HUES64 (cell line): ENCODE measurements around the gene ACAP1.

Experiments
- H3K27ac ChIP-seq: 2 replicates; pipeline ENCODE4 v1.7.0; 2013; ENCODE audit warnings: low read depth, low read length, inconsistent platforms
- H3K27me3 ChIP-seq: 2 replicates; pipeline ENCODE4 v1.6.1; 2013; ENCODE audit warnings: mild to moderate bottlenecking, low read length; ENCODE audit not compliant: insufficient read depth
- H3K36me3 ChIP-seq: 2 replicates; pipeline ENCODE4 v1.6.1; 2013; ENCODE audit warnings: mild to moderate bottlenecking, low read length; ENCODE audit not compliant: insufficient read depth
- H3K4me1 ChIP-seq: 2 replicates; pipeline ENCODE4 v1.6.1; 2013; ENCODE audit warnings: mild to moderate bottlenecking, low read length, moderate library complexity; ENCODE audit not compliant: insufficient read depth
- H3K4me3 ChIP-seq: 2 replicates; pipeline ENCODE4 v1.5.1; 2013; ENCODE audit warnings: mild to moderate bottlenecking, low read length, moderate library complexity
- H3K9ac ChIP-seq: 2 replicates; pipeline ENCODE4 v1.6.1; 2013; ENCODE audit warnings: mild to moderate bottlenecking, low read depth, low read length
- H3K9me3 ChIP-seq: 2 replicates; pipeline ENCODE4 v1.6.1; 2013; ENCODE audit warnings: low read depth, low read length; ENCODE audit not compliant: insufficient read depth
- WGBS: fragments of 150-250, 120-280 bp; methylation state at CpG from one replicate; pipeline ENCODE4 v1.1.7; 2013; ENCODE audit warnings: missing lambda C conversion rate; 5-methylcytosine and 5-hydroxymethylcytosine counted together

Gene ACAP1

GRCh38 chr17:7313088-7313889, 23.0 kb upstream of the ACAP1 start:
- Histone ChIP-seq H3K27me3 (no peaks in the 10 kb centered on the region), H3K9me3 (no peaks in the 10 kb centered on the region), H3K36me3 (peaks cover 69% of the 10 kb centered on the region), H3K4me1 (0 out of 2 replicates have a peak, but pooled peaks cover 4% of the 10 kb centered on the region), H3K4me3 (0 out of 2 replicates have a peak overlapping the region, but pooled peaks have one; percentile 82), H3K27ac (peak overlapping the region; percentile 58; the same call in 1 of the 2 replicates), H3K9ac (no peak overlapping the region)
- WGBS, result 91% methylated on average over 7 of the region's 7 CpGs

- peaks cover 76% of the 10 kb centered on the region for H3K36me3 ChIP-seq
- no peaks in the 10 kb centered on the region for H3K9me3 ChIP-seq
- no peaks in the 10 kb centered on the region for H3K27me3 ChIP-seq
- H3K27ac ChIP-seq, result peak overlapping the region; percentile 93; the same call in 1 of the 2 replicates
- peak overlapping the region; percentile 80 for H3K9ac ChIP-seq
- 0 out of 2 replicates have a peak, but pooled peaks cover 4% of the 10 kb centered on the region for H3K4me1 ChIP-seq
- H3K4me3 ChIP-seq, result peak overlapping the region; percentile 82
- WGBS, result 54% methylated on average over 8 of the region's 9 CpGs
These were observed 22.2 kb upstream of the ACAP1 start for GRCh38 chr17:7313890-7314718.

- Histone ChIP-seq H3K36me3 (peaks cover 69% of the 10 kb centered on the region), H3K4me3 (peak within 1 kb of the TSS; percentile 82), H3K9ac (peak within 1 kb of the TSS; percentile 80), H3K27ac (peak within 1 kb of the TSS; percentile 93), H3K27me3 (no peaks in the 10 kb centered on the region), H3K9me3 (no peaks in the 10 kb centered on the region), H3K4me1 (0 out of 2 replicates have a peak, but pooled peaks cover 4% of the 10 kb centered on the region)
- under 1% methylated on average over 95 of the region's 95 CpGs for WGBS
These were observed 21.4 kb upstream of the ACAP1 start, which contains the start of gene GPS2 for GRCh38 chr17:7314719-7315569. Gene GPS2, minus strand, starts transcription at chr17:7315360. Its CDS starts 308 bp downstream, at chr17:7315052.

GRCh38 chr17:7315570-7316235, 20.6 kb upstream of the ACAP1 start:
- Histone ChIP-seq H3K27ac (peak overlapping the region; percentile 93), H3K9ac (peak overlapping the region; percentile 80), H3K36me3 (peaks cover 69% of the 10 kb centered on the region), H3K4me1 (0 out of 2 replicates have a peak, but pooled peaks cover 4% of the 10 kb centered on the region), H3K27me3 (no peaks in the 10 kb centered on the region), H3K4me3 (peak overlapping the region; percentile 82), H3K9me3 (no peaks in the 10 kb centered on the region)
- WGBS, result 55% methylated on average over 30 of the region's 30 CpGs

- no peak overlapping the region for H3K9ac ChIP-seq
- H3K4me3 ChIP-seq, result no peak overlapping the region
- H3K36me3 ChIP-seq, result peaks cover 72% of the 10 kb centered on the region
- H3K4me1 ChIP-seq, result 0 out of 2 replicates have a peak, but pooled peaks cover 4% of the 10 kb centered on the region
- H3K27me3 ChIP-seq, result no peaks in the 10 kb centered on the region
- H3K9me3 ChIP-seq, result no peaks in the 10 kb centered on the region
- WGBS, result 93% methylated on average over 14 of the region's 16 CpGs
- H3K27ac ChIP-seq, result no peak overlapping the region
These were observed 19.0 kb upstream of the ACAP1 start for GRCh38 chr17:7317161-7317803.

- Histone ChIP-seq H3K4me3 (no peak overlapping the region), H3K9me3 (no peaks in the 10 kb centered on the region), H3K9ac (no peak overlapping the region), H3K27ac (no peak overlapping the region), H3K4me1 (0 out of 2 replicates have a peak, but pooled peaks cover 4% of the 10 kb centered on the region), H3K27me3 (no peaks in the 10 kb centered on the region), H3K36me3 (peaks cover 72% of the 10 kb centered on the region)
- 96% methylated on average over 13 of the region's 13 CpGs for WGBS
These were observed 18.0 kb upstream of the ACAP1 start for GRCh38 chr17:7318121-7318860.

- H3K27me3 ChIP-seq, result no peaks in the 10 kb centered on the region
- H3K4me3 ChIP-seq, result no peak overlapping the region
- WGBS, result 93% methylated on average over 15 of the region's 15 CpGs
- H3K9ac ChIP-seq, result no peak overlapping the region
- no peaks in the 10 kb centered on the region for H3K9me3 ChIP-seq
- H3K36me3 ChIP-seq, result peaks cover 86% of the 10 kb centered on the region
- no peak overlapping the region for H3K27ac ChIP-seq
- no peaks in the 10 kb centered on the region for H3K4me1 ChIP-seq
These were observed 14.9 kb upstream of the ACAP1 start for GRCh38 chr17:7321466-7321865.

- Histone ChIP-seq H3K36me3 (peaks cover 83% of the 10 kb centered on the region), H3K9ac (no peak overlapping the region), H3K4me3 (no peak overlapping the region), H3K4me1 (no peaks in the 10 kb centered on the region), H3K27ac (no peak overlapping the region), H3K9me3 (no peaks in the 10 kb centered on the region), H3K27me3 (no peaks in the 10 kb centered on the region)
- 96% methylated on average over 22 of the region's 22 CpGs for WGBS
These were observed 13.7 kb upstream of the ACAP1 start for GRCh38 chr17:7322520-7323194.

GRCh38 chr17:7323731-7324437, 12.4 kb upstream of the ACAP1 start:
- H3K36me3 ChIP-seq, result peaks cover 71% of the 10 kb centered on the region
- no peak overlapping the region for H3K4me3 ChIP-seq
- WGBS, result 70% methylated on average over 39 of the region's 39 CpGs
- H3K4me1 ChIP-seq, result no peaks in the 10 kb centered on the region
- H3K27me3 ChIP-seq, result no peaks in the 10 kb centered on the region
- no peak overlapping the region for H3K27ac ChIP-seq
- H3K9ac ChIP-seq, result no peak overlapping the region
- no peaks in the 10 kb centered on the region for H3K9me3 ChIP-seq
